ENCODE measurements around the gene MARCHF9. TPM values are rescaled to one million over a fixed set of nuclear protein-coding genes. Genes with fewer than 3 reads are reported as not detected.
A peak's percentile ranks its signal among the peaks of the same experiment; 100 is the strongest.

MARCHF9 gene
- total RNA-seq, 2 donors from 2014 or later, result 17.4 to 26.4 TPM

GRCh38 chr12:57782608-57783465, 27.9 kb downstream of the MARCHF9 start, which contains the start of gene TSFM:
TSS of gene TSFM (plus strand) at chr12:57782787. CDS start at chr12:57782802, 15 bp downstream.
- Mint-ChIP-seq H3K27ac (peak within 1 kb of the TSS; percentile 93 to 97), H3K9me3 (no peaks in the 10 kb centered on the region), H3K36me3 (peaks cover 8 to 13% of the 10 kb centered on the region in 2 donors)
- DNase-seq (ENCODE audit: low spot score in 2 of 2), result peak; percentile 93 to 97
- peak; percentile 85 to 94 for ATAC-seq

GRCh38 chr12:57783466-57783801, 28.5 kb downstream of the MARCHF9 start:
- no peak for DNase-seq (ENCODE audit: low spot score in 2 of 2)
- Mint-ChIP-seq H3K9me3 (no peaks in the 10 kb centered on the region), H3K27ac (peak overlapping the region; percentile 93 to 97), H3K36me3 (peaks cover 8 to 13% of the 10 kb centered on the region in 2 donors)
- ATAC-seq, result no peak

- no peak for DNase-seq (ENCODE audit: low spot score in 2 of 2)
- ATAC-seq, result no peak
- Mint-ChIP-seq H3K27ac (peak overlapping the region in 1 of 2 donors; percentile 93), H3K9me3 (no peaks in the 10 kb centered on the region), H3K36me3 (peaks cover 8 to 13% of the 10 kb centered on the region in 2 donors)
Observed at GRCh38 chr12:57783861-57784260, 29.0 kb downstream of the MARCHF9 start.

GRCh38 chr12:57793920-57794319, 39.0 kb downstream of the MARCHF9 start:
- Mint-ChIP-seq H3K27ac (peak overlapping the region in 1 of 2 donors; percentile 69), H3K36me3 (peaks cover 6 to 11% of the 10 kb centered on the region in 2 donors), H3K9me3 (no peaks in the 10 kb centered on the region)
- peak in 1 of 2 donors; percentile 39 for ATAC-seq
- DNase-seq (ENCODE audit: low spot score in 2 of 2), result no peak

GRCh38 chr12:57795354-57795753, 40.5 kb downstream of the MARCHF9 start:
- no peak for ATAC-seq
- DNase-seq (ENCODE audit: low spot score in 2 of 2), result no peak
- Mint-ChIP-seq H3K27ac (peak overlapping the region in 1 of 2 donors; percentile 75), H3K9me3 (no peaks in the 10 kb centered on the region), H3K36me3 (peaks cover 6 to 11% of the 10 kb centered on the region in 2 donors)

GRCh38 chr12:57796996-57797395, 42.1 kb downstream of the MARCHF9 start:
- Mint-ChIP-seq H3K27ac (no peak overlapping the region), H3K36me3 (peaks cover 6 to 11% of the 10 kb centered on the region in 2 donors)

GRCh38 chr12:57797933-57798332, 43.0 kb downstream of the MARCHF9 start:
- H3K9me3 Mint-ChIP-seq, result no peaks in the 10 kb centered on the region
- H3K36me3 Mint-ChIP-seq, result peaks cover 6 to 9% of the 10 kb centered on the region in 2 donors
- H3K27ac Mint-ChIP-seq, result peak overlapping the region in 1 of 2 donors; percentile 25
- ATAC-seq, result no peak
- DNase-seq (ENCODE audit: low spot score in 2 of 2), result peak in 1 of 2 donors; percentile 14

More at GRCh38 chr12:57796996-57797395, 42.1 kb downstream of the MARCHF9 start:
- no peak for ATAC-seq
- DNase-seq (ENCODE audit: low spot score in 2 of 2), result peak in 1 of 2 donors; percentile 0
- H3K9me3 Mint-ChIP-seq, result no peaks in the 10 kb centered on the region

GRCh38 chr12:57800965-57801364, 46.1 kb downstream of the MARCHF9 start:
- peaks cover 4% of the 10 kb centered on the region in 2 donors for H3K36me3 Mint-ChIP-seq
- peak overlapping the region; percentile 46 to 84 for H3K27ac Mint-ChIP-seq
- no peaks in the 10 kb centered on the region for H3K9me3 Mint-ChIP-seq
- no peak for ATAC-seq
- no peak for DNase-seq (ENCODE audit: low spot score in 2 of 2)

GRCh38 chr12:57802607-57803006, 47.7 kb downstream of the MARCHF9 start:
- Mint-ChIP-seq H3K27ac (no peak overlapping the region), H3K9me3 (no peaks in the 10 kb centered on the region), H3K36me3 (no peaks in the 10 kb centered on the region)
- DNase-seq (ENCODE audit: low spot score in 2 of 2) (peak in 1 of 2 donors; percentile 16), ATAC-seq (peak in 1 of 2 donors; percentile 27)

GRCh38 chr12:57803319-57803893, 48.5 kb downstream of the MARCHF9 start:
- no peaks in the 10 kb centered on the region for H3K36me3 Mint-ChIP-seq
- DNase-seq (ENCODE audit: low spot score in 2 of 2) (peak; percentile 33 to 44), ATAC-seq (peak in 1 of 2 donors; percentile 55)
- H3K27ac Mint-ChIP-seq, result no peak overlapping the region
- H3K9me3 Mint-ChIP-seq, result no peaks in the 10 kb centered on the region

GRCh38 chr12:57806677-57807076, 51.8 kb downstream of the MARCHF9 start:
- no peak overlapping the region for H3K27ac Mint-ChIP-seq
- no peak for ATAC-seq
- no peaks in the 10 kb centered on the region for H3K9me3 Mint-ChIP-seq
- no peak for DNase-seq (ENCODE audit: low spot score in 2 of 2)
- H3K36me3 Mint-ChIP-seq, result no peaks in the 10 kb centered on the region

GRCh38 chr12:57807285-57807684, 52.4 kb downstream of the MARCHF9 start:
- H3K27ac Mint-ChIP-seq, result no peak overlapping the region

GRCh38 chr12:57808351-57808750, 53.4 kb downstream of the MARCHF9 start:
- Mint-ChIP-seq H3K9me3 (no peaks in the 10 kb centered on the region), H3K27ac (no peak overlapping the region), H3K36me3 (no peaks in the 10 kb centered on the region)
- DNase-seq (ENCODE audit: low spot score in 2 of 2), result no peak
- ATAC-seq, result no peak

More at GRCh38 chr12:57807285-57807684, 52.4 kb downstream of the MARCHF9 start:
- ATAC-seq (no peak), DNase-seq (ENCODE audit: low spot score in 2 of 2) (peak in 1 of 2 donors; percentile 43)
- Mint-ChIP-seq H3K36me3 (no peaks in the 10 kb centered on the region), H3K9me3 (no peaks in the 10 kb centered on the region)

GRCh38 chr12:57809425-57809824, 54.5 kb downstream of the MARCHF9 start:
- no peaks in the 10 kb centered on the region for H3K36me3 Mint-ChIP-seq
- DNase-seq (ENCODE audit: low spot score in 2 of 2) (no peak), ATAC-seq (no peak)
- H3K27ac Mint-ChIP-seq, result peak overlapping the region in 1 of 2 donors; percentile 26
- H3K9me3 Mint-ChIP-seq, result no peaks in the 10 kb centered on the region

Measured in activated naive CD4-positive, alpha-beta T cell treated with anti-CD3 and anti-CD28 coated beads, Interleukin-2, amount 50 U/mL, for 72 hours (primary cell).